GM18499 (cell line): Measurements from ENCODE around the gene CLP1.
"Not testable (repeated sequence)": the region's sequence is repeated elsewhere in the genome, so short reads cannot be mapped to it uniquely, and the experiment has no call there.

Source experiments
- ATAC-seq: cut with Tn5 transposase; IDR thresholded peaks from one replicate; pipeline ENCODE4 v1.9.1; 2021; ENCODE audit warnings: moderate number of reproducible peaks; ENCODE audit not compliant: insufficient read depth, unreplicated experiment

CLP1 gene

DNA sequence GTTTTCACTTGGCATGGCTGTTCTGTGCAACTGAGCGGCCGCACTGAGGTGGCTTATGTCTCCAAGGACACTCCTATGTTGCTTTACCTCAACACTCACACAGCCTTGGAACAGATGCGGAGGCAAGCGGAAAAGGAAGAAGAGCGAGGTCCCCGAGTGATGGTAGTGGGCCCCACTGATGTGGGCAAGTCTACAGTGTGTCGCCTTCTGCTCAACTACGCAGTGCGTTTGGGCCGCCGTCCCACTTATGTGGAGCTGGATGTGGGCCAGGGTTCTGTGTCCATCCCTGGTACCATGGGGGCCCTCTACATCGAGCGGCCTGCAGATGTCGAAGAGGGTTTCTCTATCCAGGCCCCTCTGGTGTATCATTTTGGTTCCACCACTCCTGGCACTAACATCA is 2.1 kb downstream of the CLP1 start:
- no peak for ATAC-seq

DNA sequence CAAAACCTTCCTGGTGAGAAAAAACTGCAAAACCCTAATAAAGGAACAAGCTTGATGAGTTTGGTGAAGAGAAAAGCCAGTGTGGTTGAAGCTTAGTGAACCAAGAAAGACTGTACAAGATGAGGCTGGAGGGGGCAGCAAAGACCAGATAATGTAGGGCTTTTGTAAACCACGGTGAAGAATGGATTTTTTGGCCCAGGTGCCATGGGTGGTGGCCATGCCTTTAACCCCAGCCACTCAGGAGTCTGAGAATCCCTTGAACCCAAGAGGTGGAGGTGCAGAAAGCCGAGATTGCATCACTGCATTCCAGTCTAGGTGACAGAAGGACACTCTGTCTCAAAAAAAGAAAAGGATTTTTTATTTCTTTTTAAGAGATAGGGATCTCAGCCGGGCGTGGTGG is 5.3 kb downstream of the CLP1 start:
- no peak for ATAC-seq

DNA sequence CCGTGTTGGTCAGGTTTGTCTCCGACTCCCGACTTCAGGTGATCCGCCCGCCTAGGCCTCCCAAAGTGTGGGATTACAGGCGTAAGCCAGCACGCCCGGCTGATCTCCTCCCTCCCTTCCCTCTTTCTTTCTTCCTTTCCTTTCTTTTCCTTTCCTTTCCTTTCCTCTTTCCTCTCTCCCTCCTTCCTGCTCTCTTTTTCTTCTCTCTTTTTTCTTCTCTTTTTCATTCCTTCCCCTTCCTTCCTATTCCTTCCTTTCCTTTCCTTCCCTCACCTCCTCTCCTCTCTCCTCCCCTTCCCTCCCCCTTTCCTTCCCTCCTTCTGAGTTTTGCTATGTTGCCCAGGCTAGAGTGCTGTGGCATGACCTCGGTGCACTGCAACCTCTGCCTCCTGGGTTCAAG is 6.4 kb downstream of the CLP1 start:
- ATAC-seq, result no peak

DNA sequence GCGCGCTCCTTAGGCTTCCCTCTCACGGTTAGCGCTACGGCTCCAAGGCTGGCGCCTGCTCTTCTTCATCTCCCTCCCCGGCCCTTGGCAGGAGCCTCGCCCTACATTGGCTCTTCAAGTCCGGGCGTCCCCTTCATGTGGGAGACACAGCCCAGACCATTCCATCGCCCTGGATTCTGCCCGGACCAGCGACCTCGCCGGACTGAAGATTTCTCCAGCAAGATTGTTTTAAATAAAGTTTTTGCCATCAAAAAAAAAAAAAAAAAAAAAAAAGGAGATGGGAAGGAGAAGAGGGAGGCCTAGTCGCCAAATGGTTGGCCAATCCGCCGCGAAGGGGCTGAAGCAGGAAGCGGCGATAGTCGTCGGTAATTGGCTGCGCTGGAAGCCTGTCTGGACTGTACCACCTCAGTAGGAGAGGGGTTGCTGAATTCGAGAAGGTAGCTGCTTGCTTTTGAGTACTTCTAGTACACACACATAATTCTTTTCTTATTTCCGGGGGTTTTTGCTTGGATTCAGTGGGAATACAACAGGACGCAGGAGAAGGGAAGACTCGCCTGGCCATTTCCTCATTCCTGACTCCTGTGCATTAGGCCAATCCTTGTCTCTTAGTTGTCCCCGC is 9.7 kb downstream of the CLP1 start:
- ATAC-seq, result peak; percentile 54

DNA sequence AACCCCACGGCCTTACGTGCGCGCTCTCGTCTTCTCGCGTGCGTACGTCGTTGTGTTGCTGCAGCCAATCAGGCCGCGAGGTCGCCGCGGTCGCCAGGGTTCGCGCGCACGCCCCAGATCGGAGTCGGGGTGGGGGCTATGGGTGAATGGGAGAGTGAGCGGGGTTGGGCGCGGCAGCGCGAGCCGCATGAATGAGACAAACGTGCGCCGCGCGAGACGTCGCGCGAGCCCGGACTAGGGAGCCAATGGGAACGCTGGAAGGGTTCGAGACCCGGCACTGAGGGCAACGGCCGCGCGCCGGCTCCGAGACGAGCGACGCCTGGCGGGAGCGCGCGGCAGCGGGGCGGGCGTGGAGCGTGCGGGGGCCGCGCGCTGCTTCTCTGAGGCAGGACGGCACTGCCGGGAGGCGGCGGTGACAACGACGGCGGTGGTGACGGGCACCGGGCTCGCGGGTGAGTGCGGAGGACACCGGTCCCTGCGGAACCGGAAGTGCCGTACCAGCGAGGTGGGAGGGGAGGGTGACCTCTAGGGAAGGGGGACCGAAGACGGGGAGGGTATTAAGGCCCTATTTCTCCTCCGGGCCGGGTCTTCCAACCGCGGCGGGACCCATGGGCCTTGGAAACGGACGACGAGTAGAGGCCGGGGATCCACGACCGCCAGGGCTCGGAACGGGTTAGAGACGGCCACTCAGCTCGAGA is 10.3 kb downstream of the CLP1 start, which contains the start of gene ZDHHC5:
TSS of gene ZDHHC5 (plus strand) at position 379 of the 698 bp plus-strand sequence. CDS start 4,977 bp downstream, outside the sequence.
- peak; percentile 73 for ATAC-seq

DNA sequence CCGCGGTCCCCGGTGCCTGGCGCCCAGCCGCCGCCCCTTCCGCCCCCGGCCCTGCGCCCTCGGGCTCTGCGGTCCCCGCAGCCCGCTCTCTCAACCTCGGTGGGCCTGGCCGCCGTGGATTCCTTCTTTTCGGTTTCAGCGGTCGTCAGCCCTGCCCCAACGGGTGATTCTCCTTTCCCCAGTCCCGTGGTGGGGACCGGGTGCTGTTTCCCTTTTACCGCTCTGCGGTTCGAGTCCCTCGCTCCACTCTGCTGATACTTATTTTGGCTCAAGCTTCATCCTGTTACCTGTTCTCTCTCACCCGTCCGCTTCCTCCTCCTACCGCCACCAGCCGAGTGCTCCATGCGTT is 10.8 kb downstream of the CLP1 start:
- ATAC-seq, result no peak

DNA sequence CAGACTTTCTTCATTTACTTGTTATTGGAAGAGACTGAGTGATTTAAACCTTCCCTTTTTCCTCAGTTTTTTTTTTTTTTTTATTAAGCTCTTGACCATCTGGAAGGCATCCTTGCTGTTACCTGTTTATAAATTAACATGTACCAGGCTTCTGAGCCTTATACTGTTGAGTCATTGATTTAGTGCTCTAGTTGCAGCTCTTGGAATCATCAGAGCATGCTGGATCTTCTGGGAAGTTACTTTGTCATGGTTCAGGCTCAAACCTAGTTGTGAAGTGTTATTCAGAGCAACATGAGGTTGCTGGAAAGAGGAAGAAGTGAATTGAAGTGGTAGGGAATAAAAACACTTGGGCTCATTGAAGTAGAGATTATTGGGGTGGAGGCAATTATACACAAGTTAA is 16.7 kb downstream of the CLP1 start:
- ATAC-seq, result no peak

DNA sequence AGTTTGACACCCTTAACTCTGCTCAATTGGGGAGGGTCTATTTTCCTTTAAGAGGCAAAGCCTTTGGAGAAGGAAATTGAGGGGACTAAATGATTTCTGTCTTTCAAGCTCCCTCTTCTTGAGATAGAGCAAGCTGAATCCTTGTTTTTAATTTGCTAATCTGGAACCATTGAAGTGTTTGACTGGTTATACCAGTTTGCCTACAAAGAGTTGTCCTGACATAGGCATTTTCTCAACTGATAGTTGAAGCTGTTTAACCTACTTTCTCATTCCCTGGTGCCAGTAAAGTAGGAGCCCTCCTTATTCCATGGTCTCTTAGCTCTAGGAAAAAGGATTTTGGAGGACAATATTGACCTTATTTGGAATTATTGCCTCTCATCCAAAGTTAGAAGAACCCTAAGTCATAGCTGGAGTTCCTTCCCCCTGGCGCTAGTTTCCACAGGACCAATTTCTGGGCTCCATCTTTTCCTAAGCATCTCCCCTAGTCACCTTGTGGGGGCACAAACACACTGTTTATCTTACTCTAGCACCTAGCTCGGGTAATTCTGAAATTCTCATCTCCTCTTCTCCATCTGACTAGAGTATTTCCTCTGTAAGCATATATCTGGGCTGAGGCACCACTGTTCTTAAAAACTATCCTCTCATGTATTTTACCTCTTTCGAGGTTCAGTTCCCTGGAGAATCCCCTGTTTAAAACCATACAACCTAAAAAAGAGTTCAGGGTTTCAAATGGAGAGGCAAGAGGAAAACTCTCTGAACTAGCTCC is 17.8 kb downstream of the CLP1 start:
- no peak for ATAC-seq

DNA sequence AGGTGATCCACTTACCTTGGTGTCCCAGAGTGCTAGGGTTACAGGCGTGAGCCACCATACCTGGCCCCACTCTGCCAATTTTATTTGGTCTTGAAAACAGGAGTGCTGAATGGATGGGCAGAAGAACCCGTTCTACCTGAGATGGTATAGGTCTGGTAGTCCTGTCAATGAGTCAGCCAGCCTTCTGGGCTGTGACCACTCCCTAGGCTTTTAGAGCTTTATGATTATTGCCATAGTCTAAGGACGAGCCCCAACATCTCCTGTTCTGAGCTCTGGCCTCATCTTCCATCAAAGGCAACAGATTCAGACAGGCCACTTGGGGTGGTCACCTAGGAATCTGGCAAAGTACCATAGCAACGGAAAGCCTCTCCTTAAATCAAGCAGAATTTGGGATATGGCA is 21.8 kb downstream of the CLP1 start:
- no peak for ATAC-seq

DNA sequence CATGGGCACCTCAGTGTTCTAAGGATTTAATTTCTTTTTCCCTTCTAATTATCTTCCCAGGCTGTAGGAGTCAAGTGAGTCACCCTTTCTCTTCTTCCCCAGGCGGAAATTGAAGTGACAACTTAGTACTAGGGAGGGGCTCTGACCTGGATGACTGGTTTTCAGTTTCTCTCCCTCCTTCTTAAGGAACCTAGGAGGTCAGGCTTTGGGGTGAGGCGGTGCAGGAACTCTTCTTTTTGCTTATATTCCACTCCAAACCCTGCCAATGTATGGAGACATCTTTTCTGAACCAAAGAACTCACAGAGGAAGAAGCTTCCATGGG is 23.0 kb downstream of the CLP1 start:
- ATAC-seq, result no peak

DNA sequence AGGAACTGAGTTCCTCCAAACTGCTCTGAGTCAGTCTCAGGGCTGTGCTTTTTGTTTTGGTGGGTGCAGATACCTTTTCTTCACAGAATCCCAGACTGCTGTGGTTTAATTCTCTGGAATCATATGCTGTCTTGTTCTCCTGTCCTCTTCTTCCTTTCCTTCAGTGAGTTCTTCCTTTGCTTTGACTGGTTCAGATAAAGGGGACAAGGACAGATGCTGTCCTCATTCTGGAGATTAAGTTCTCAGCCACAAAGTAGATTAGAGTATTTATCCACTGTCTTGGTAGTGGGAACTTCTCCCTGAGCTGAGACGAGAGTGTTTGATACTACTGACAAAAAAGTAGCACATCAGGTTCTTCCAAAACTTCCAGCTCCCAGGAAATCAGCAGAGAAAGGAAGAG is 23.6 kb downstream of the CLP1 start:
- ATAC-seq, result no peak

DNA sequence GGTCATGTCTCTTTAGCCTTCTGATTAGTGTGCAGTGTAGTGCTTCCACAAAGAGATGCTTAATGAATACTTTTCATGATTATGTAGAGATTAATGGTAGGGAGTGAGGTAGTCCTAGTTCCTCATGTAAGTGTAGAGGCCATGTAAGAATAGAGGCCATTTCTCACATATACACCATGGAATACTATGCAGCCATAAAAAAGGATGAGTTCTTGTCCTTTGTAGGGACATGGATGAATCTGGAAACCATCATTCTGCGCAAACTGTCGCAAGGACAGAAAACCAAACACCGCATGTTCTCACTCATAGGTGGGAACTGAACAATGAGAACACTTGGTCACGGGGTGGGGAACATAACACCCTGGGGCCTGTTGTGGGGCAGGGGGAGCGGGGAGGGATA is 32.9 kb downstream of the CLP1 start:
- not testable (repeated sequence) for ATAC-seq

DNA sequence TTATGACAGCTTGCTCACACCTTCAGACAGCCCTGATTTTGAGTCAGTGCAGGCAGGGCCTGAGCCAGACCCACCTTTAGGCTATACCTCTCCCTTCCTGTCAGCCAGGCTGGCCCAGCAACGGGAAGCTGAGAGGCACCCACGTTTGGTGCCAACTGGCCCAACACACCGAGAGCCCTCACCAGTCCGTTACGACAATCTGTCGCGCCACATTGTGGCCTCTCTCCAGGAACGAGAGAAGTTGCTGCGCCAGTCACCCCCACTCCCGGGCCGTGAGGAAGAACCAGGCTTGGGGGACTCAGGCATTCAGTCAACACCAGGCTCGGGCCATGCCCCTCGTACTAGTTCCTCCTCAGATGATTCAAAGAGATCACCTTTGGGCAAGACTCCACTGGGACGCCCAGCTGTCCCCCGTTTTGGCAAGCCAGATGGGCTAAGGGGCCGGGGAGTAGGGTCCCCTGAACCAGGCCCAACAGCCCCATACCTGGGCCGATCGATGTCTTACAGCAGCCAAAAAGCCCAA is 41.3 kb downstream of the CLP1 start:
- ATAC-seq, result no peak

DNA sequence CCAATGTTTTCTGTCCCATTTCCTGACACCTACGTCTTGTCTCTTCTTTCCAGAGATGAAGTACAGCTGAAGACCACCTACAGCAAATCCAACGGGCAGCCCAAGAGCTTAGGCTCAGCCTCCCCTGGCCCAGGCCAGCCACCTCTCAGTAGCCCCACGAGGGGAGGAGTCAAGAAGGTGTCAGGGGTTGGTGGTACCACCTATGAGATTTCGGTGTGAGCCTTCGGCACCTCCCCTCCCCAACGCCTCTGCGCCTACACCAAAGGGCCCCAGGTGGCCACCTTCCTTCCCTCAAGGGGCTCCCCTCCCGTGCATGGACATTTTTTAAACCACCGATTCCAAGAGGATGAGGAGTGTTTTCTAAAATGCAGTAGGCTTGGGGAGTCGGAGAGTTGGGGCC is 42.3 kb downstream of the CLP1 start:
- ATAC-seq, result no peak

DNA sequence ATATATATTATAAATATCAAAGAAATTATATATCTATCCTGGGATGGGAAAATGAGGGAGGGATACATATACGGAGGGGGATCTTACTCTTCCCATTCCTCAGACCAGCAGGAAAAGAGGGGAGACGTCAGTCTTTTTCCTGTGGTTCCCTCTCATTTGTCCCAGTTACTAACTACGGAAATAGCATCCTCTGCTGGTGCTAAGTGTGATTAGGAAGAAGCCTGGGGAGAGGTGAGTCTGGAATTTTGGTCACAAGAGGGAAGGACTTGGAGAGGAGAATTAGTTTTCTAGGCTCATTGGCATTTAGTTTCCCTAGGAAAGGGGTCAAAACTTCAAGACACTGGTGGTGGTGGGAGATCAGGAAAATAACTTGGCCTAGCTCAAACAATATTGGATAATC is 42.9 kb downstream of the CLP1 start:
- no peak for ATAC-seq

DNA sequence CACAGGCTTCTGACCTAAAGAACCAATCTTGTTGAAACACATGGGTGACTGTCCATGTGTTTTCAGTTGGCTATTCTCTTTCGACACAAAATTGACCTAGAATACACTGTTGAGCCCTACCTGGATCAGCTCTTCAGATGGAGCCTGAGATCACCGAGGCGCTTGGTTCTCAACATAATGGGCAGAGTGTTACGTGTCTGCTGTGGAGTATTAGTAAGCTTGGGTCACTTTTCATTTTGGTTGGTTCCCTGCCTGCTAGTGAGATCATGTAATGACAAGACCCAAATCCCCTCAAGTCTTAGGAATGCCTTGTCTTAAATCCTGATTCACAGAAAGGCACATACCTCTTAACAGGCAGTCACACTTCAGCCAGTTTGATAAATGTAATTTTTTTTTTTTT is 45.8 kb downstream of the CLP1 start:
- ATAC-seq, result no peak

DNA sequence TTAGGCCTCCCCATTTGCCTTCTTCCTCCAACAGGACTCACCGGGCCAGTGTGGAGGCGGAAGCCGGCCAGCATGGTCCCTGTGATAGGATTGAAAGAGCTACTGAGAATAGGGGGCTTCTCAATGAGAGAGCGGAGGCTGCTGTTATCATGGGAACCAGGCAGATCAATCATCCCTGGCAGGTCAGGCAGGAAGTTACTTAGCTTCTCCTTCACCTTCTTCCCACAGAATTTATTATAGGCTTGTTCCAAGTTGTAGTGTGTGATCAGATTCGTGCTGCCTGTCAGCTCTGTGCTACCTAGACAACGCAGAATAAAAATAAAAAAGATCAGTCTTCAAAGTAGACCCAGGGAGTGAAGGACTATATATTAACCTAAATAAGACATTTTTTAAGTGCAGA is 47.4 kb downstream of the CLP1 start:
- ATAC-seq, result no peak

DNA sequence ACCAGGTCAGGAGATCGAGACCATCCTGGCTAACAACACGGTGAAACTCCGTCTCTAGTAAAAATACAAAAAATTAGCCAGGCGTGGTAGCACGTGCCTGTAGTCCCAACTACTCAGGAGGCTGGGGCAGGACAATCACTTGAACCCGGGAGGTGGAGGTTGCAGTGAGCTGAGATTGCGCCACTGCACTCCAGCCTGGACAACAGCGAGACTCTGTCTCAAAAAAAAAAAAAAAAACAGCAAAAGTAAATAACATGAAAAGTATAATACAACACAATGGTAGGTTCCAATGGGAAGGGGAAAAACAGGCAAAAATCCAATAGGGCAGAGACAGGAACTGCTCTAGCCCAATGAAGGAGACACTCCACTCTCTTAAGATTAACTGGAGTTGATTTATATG is 47.9 kb downstream of the CLP1 start:
- ATAC-seq, result not testable (repeated sequence)

DNA sequence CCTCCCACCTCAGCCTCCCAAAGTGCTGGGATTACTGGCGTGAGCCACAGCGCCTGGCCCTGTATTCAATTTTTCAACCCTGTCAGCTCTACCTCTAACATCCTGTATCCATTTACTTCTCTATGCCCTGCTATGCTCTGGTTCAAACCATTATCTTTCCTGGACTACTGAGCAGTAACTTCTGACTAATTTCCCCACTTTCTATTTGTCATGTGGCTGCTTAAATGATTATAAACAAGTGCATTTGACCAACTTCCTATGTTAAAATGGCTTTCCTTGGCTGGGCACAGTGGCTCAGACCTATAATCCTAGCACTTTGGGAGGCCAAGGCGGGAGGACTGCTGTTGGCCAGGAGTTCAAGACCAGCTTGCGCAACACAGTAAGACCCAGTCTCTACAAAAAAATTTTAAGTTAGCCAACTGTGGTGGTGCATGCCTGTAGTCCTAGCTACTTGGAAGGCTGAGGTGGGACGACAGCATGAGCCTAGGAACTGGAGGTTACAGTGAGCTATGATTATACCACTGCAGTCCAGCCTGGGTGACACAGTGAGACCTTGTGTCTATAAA is 52.3 kb downstream of the CLP1 start:
- ATAC-seq, result no peak
